NOMO-1 treated with dmso at 0.1 percent for 144 hours (cell line): ENCODE results near the gene TVP23A.
A peak's percentile ranks its signal among the peaks of the same experiment; 100 is the strongest.
"Not testable (repeated sequence)": the region's sequence is repeated elsewhere in the genome, so short reads cannot be mapped to it uniquely, and the experiment has no call there.

Source experiments
- DNase-seq: peaks from one replicate; lab custom pipeline; 2025; ENCODE audit not compliant: unreplicated experiment; lab: John Stamatoyannopoulos, UW

The TVP23A gene

GRCh38 chr16:10806698-10807097, 11.9 kb downstream of the TVP23A start:
- DNase-seq = peak; percentile 78

GRCh38 chr16:10805334-10805733, 13.3 kb downstream of the TVP23A start:
- DNase-seq = no peak

DNA sequence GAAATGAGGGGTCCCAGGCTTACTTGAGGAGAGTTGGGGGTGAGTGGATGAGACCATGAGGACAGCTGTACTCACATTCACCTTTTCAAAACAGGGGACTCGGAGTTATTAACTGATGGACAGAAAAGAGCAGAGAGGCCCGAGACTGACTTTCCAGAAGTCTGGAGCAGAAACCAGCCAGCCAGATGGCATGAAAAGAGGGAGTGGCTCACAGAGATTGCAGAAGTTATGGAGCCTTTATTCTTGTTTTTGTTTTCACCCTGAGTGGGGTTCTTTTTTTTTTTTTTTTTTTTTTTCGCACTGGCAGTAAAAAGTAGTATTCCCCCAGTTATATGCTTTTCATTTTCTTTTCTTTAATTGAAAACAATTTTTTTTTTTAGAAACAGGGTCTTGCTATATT, 18.9 kb downstream of the TVP23A start:
- no peak for DNase-seq

GRCh38 chr16:10791048-10791447, 27.5 kb downstream of the TVP23A start:
- no peak for DNase-seq

DNA sequence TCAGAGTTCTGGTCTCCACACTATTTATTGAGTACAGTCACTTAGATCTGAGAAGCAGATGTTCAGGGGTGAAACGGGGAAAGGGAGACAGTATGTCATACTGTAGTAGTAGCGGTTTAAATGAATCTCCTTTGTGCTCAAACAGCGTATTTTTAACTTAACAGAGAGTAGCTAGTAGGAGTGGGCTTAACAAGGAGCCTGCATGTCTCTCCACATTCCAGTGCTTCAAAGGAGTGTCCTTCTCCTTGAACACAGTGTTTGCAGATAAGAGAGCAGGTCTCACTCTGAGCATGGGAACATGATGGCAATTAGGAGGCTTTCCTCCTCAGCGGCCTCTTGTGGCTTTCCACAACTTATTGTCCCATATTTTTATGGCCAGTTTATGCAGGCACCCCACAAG, 30.0 kb downstream of the TVP23A start:
- not testable (repeated sequence) for DNase-seq

DNA sequence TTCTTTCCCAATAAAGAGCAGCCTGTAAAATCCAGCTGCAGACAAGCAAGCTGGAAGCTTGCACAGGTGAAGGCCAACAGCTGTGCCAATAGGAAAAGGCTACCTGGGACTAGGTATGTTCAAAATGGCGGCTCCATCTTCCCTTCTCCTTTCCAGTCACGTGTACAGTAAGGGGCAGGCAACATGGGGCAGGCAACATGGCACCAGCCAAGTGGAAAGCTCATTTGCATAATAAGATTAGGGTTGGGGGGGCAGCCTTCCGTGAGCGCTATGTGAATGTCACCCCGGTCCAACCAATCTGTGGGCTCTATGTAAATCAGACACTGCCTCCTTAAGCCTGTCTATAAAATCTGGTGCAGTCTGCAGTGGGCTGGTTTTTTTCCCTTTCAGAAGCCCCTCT, 31.3 kb downstream of the TVP23A start:
- no peak for DNase-seq

DNA sequence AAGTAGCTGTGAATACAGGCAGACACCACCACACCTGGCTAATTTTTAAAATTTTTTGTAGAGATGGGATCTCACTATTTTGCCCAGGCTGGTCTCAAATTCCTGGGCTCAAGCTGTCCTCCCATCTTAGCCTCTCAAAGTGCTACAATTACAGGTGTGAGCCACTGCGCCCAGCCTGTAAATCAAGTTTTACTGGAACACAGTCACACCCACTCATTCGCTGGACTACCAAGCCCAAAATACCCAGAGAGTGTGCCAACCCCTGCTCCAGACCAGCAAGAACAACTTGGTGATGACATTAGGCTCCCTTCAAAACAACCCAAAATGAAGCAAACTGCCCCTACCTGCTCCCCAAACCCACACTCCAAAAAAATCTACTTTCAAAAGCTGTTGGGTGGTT, 36.0 kb downstream of the TVP23A start:
- no peak for DNase-seq

DNA sequence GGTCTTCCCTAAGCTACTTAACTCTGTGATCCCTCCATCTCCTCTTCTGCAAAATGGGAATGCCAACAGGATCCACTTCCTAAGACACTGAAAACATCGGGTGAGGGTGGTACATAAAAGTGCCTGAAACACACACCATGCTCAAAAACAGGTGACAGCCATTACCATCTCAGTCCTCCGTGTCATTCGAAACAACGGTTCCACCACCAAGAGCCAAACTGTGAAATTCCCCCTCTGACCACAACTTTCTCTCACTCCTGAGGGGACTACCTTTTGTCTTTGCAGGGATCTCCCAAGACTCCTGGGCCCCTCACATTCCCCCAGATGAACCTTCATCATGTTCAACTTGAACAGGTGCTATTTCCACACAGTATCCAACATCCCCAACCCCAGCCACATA, 38.0 kb downstream of the TVP23A start:
- DNase-seq = no peak

GRCh38 chr16:10779908-10780307, 38.7 kb downstream of the TVP23A start:
- not testable (repeated sequence) for DNase-seq

DNA sequence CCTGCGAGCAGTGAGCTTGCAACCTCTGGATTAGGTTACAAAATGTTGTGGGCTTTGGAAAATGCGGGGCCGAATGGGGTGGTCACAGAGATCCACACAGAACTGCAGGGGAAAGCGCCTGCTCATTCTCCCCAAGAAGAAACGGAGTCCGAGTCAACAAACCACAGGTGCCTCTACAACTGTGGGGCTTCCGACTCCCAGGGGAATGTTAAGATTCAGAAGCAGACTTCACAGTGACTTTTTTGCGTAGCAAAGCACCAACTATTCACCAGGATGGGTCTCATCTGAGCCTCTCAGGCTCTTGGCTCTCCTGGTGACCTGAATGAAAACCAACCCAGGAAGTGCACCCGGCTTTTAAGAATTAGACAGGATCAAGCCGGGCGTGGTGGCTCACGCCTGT, 41.2 kb downstream of the TVP23A start:
- no peak for DNase-seq

GRCh38 chr16:10776923-10777322, 41.7 kb downstream of the TVP23A start:
- not testable (repeated sequence) for DNase-seq

DNA sequence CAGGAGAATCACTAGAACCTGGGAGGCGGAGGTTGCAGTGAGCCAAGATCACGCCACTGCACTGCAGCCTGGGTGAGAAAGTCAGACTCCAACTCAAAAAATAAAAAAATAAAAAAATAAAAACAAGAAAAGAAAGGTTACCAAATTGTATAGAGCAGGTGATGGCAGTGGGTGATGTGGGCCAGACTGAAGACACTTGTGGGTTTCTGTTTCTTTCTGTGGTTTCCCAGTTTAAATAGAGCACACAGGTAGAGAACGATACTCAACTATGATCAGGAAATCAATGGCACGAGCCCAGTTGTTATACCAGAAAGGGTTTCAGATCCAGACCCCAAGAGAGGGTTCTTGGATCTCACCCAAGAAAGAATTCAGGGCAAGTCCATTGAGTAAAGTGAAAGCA, 42.3 kb downstream of the TVP23A start:
- DNase-seq = no peak

DNA sequence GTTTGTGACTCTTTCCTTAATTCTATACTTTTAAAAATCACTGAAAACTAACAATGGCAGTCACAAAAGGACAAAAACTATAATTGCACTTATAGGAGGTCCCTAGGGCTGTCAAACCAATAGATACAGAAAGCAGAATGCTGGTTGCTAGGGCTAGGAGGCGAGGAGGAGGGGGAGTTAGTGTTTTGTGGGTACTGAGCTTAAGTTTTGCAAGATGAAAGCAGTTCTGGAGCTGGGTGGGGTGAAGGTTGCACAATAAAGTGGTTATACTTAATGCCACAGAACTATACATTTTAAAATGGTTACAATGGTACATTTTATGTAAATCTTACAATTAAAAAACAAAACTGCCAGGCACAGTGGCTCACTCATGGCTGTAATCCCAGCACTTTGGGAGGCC, 47.7 kb downstream of the TVP23A start:
- DNase-seq = peak; percentile 91

- no peak for DNase-seq
Measured at GRCh38 chr16:10769381-10769780, 49.2 kb downstream of the TVP23A start.

GRCh38 chr16:10767127-10767526, 51.5 kb downstream of the TVP23A start:
- no peak for DNase-seq

DNA sequence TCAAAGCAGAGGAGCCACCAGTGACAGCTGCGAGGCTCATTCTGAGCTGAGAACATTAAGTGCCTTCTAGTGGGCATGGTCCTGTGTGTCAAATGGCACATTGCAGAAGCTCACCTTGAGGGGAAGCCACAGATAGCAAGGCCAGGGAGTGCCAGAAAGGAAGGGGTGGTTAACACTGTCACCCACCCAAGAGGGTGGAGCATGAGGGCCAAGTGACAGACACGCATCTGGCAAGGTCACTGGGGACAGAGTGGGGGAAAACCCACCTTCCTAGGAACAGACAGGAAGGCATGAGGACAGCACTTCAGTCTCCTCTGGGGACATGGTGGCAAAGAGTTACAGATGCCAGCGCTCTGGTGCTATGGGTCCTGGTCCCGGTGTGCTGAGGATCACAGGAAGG, 52.8 kb downstream of the TVP23A start:
- no peak for DNase-seq

DNA sequence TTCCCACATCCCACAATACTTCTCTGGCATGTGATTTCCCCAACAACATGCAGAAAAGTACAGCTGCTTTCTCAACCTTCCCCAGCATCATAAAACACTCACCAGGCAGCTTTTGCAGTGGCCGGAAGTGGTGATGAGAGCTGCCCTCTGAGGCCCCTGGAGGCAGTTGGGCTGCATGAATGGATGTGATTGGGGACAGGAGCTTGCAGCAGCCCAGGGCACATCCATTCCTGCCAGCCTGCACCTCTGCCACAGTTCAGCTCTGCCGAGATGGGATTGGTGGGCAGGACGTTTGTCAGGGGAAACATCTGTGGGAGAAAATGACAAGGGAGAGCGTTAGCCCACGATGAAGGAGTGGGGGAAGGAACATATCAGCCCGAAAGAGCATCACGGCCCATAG, 55.1 kb downstream of the TVP23A start:
- peak; percentile 86 for DNase-seq

DNA sequence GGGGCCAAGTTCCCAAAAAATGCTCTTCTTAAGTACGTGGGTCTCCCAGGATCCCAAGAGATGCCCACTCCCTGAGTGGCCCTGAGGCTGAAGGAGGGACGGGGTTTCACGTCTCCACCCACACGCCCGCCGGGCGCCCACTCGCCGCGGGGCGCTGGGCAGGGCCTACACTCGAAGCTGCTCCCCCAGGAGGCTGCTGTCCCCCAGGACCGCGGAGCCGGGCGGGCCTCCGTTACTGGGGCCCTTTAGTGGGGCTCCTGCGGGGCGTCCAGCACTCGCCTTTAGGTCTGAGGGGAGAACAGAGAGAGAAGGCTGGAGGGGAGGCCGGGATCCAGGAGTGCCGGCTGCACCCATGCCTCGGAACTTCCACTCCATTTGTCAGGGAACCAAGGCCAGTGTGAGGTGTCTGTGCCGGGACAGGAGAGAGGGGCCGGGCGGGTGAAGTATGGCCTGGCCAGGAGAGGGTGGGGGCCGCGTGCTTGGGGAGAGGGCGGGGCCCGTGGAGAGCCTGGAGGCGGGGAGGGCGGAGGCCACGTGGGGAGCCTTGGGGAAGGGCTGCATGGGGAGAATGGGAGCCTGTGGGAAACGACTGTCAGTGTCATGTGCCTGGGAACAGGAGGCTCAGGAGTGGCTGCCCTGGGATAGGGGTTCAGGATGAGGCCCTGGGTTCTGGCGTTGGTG, 56.1 kb downstream of the TVP23A start:
- DNase-seq = no peak

DNA sequence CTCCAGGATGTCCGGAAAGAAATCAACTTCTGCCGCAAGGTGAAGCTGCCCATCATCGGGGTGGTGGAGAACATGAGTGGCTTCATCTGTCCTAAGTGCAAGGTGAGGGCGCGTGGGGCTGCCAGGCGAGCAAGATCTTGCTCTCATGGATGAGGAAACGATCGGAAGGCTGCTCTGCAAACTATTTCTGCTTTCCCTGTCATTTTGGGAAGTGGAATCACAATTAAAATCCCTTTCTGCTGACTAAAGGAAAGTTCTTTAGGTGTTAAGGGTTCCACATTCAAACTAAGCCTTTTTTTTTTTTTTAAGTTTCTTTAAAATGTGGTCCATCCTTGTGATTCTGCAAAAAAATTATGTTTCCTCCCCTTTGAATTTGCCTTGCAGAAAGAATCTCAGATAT, 57.2 kb downstream of the TVP23A start:
- DNase-seq = no peak

GRCh38 chr16:10760858-10761257, 57.7 kb downstream of the TVP23A start:
- no peak for DNase-seq

DNA sequence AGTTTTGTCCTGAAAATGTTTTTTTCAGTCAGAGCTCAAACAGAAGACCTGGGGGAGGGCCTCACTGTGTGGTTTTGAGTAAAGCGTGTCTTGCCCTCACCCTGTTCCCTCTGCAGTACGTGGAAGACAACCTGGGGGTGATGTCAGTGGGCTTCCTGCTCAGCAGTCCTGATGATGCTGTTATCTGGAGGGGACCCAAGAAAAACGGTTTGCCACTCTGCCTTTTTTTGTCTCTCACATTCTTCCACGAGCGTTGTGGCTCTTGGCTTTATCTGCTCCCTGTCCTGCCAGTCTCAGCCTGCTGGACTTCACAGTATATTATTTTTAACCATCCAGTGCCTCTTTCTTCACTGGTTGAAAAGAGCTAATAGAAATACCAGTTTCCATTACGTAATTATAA, 62.0 kb downstream of the TVP23A start:
- no peak for DNase-seq

DNA sequence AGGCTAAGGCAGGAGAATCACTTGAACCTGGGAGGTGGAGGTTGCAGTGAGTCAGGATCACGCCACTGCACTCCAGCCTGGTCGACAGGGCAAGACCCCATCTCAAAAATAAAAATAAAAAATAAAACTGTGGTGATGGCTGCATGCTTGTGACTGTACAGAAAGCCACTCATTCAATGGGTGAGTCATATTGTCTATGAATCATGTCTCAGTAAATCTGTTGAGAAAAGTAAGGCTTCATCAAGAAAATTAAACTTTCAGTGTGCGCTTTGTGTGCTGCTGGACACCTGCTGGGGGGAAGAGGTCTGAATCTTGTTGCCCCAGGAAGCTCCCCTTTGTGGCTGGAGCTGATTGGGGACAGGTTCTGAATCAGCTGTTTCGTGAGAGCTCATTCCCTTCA, 63.7 kb downstream of the TVP23A start:
- no peak for DNase-seq

GRCh38 chr16:10753670-10754069, 64.9 kb downstream of the TVP23A start:
- no peak for DNase-seq
